GM21619 (cell line): ENCODE data around the gene TCFL5.

ENCODE experiments used
- ATAC-seq: cut with Tn5 transposase; IDR thresholded peaks from one replicate; pipeline ENCODE4 v1.9.1; 2021; ENCODE audit not compliant: unreplicated experiment

Gene TCFL5

GRCh38 chr20:62801284-62802010 lies 60.2 kb downstream of the TCFL5 start:
- no peak for ATAC-seq

GRCh38 chr20:62800314-62801259 lies 61.0 kb downstream of the TCFL5 start:
- no peak for ATAC-seq

- ATAC-seq: no peak
Observed at GRCh38 chr20:62799873-62800272, 61.7 kb downstream of the TCFL5 start.

DNA sequence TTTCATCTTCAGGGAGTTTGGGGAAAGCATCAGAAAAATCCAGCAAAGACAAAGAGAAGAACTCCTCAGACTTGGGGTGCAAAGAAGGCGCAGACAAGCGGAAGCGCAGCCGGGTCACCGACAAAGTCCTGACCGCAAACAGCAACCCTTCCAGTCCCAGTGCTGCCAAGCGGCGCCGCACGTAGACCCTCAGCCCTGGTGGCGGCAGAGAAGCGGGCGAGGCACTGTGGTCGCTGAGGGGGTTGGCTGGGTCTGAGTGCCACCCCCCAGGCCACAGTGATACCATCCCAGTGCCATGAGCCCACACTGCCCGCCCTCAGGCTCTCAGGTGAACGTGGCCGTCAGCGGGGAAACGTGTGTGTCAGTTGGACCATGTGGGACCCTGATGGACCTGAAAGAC lies 62.2 kb downstream of the TCFL5 start:
- ATAC-seq: no peak

GRCh38 chr20:62799036-62799435 lies 62.6 kb downstream of the TCFL5 start:
- ATAC-seq: no peak

GRCh38 chr20:62797671-62798532 lies 63.7 kb downstream of the TCFL5 start:
- ATAC-seq: no peak

DNA sequence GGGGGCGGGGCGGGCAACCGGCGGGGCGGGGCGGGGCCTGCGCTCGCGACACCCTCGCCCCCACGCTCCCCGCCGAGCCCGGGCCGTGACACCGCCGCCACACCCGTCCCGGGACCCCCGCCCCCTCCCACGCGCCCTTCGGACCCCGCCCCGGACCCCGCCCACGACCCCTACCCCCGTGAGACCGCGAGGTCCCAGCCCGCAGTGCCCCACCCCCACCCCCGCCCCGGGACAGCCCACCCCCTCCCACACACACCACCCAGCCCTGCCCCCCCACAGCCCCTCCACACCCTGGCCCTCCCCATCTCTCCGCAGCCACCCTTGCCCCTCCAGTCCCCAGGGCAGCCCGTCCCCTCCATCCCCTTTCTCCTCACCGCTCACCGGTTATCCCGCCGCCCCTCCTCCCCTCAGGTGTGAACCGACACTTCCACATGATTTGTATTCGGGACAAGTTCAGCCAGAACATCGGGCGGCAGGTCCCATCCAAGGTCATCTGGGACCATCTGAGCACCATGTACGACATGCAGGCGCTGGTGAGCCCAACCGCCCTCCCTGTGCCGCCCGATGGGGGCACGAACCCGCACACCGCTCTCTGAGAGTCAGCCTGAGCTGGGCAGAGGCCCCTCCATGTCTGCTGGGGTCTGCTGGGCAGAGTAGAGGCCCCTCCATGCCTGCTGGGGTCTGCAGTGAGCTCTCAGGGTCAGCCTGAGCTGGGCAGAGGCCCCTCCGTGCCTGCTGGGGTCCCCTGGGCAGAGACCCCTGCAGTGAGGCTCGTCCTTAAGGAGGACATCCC lies 64.7 kb downstream of the TCFL5 start:
- ATAC-seq: no peak

DNA sequence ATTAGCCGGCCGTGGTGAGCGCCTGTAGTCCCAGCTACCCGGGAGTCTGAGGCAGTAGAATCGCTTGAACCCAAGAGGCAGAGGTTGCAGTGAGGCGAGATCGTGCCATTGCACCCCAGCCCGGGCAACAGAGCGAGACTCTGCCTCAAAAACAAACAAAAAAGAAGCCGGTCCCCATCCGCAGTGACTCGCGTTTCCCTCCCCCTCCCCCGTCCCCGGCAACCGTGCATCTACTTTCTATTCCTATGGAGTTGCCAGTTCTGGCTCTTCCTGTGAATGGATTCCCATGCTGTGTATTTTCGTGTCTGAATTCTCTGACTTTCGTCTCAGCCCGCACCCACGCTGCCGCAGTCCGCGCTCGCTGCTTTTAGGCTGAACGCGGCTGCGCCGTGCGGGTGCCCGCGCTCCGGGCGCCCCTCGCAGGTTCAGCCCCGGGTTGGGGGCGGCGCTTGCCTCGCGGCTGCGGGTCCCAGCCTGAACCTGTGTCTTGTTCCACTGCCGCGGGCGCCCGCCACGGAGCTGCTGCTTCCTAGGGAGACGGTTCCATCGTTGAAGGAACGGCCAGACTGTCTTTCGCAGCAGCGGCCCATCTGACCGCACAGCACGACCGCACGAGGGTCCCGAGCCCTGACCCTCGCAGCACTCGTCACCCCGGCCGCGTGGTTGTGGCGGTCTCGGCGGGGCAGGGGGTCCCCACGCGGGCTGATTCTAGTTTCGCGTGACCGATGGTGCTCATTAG lies 66.4 kb downstream of the TCFL5 start:
- no peak for ATAC-seq

DNA sequence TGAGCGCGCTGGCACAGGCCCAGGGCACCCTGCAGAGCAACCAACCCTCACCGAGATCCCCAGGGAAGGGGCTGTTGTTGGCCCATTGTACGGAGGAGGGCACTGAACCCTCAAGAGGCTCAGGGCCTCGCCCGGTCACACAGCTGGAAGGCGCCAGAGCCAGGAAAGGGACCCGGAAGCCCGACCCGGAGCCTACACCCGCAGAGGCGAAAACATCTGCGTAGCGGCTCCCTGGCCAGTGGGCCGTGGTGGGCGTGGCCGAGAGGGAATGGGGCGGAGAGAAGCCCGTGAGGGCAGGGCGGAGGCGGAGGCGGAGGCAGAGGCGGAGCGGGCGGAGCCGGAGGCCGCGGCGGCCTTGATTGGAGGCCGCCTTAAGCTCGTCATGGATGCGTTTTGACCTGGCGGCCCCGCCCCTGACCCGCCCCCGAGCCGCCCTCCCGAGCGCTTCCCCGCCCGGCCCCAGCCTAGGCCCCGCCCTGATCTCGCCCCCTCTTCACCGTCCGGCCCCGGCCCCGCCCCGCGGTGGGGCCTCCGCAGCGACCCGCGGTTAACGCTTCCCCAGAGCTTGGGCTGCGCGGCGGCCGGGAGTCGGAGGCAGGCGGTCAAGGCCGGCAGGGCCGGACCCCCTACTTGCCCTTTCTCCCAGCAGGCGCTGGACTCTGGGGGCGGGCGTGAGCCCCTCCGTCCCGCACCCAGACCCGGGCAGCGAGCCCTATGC lies 67.5 kb downstream of the TCFL5 start:
- peak; percentile 54 for ATAC-seq

- ATAC-seq: no peak
Observed at GRCh38 chr20:62793757-62794006, 67.9 kb downstream of the TCFL5 start.

DNA sequence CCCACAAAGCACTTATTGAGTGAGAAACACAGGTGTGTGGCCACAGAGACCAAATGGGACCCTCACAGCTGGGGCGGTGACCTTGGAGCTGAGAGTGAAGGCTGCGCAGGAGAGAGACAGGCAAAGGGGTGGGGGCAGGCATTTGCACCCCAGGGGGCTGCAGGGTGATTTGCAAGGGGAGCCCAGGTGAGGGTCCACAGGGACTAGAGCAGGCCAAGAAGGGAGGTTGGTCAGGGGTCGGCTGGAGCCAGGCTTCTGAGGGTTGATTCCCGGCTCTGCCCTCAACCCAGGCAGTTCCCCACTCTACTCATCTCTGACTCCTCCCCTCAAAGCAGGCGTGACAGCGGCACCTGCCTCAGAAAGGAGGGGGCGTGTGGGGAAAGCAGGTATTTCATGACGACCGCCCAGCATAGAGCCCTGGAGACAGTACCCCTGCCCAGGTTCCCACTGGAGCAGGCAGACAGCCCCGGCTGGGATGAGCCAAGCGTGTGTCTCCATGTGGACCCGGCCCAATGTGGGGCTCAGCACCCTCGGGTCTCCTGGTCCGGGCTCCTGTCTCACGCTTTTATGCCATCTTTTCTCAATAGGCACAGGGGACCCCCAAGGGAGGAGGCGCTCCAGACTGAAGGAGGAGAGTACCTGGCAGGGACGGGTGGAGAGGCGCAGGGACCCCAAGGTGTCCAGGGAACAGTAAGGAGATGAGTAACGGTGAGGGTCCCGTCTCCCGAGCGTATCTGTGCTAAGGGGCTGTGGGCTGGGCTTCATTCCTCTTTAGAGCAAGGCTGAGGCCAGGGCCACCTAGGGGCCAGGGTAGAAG lies 68.5 kb downstream of the TCFL5 start:
- ATAC-seq: no peak

- ATAC-seq: no peak
Observed at GRCh38 chr20:62792182-62792939, 69.3 kb downstream of the TCFL5 start.

GRCh38 chr20:62791301-62792181 lies 70.1 kb downstream of the TCFL5 start:
- ATAC-seq: no peak
